GM23248 (cell line): Measurements from ENCODE around the gene DDX11.
"Not testable (repeated sequence)": the region's sequence is repeated elsewhere in the genome, so short reads cannot be mapped to it uniquely, and the experiment has no call there.

Experiments
- EZH2 ChIP-seq: fragments of 200-600 bp; sonication (generic); IDR thresholded peaks from 2 replicates; pipeline ENCODE4 v1.6.1; 2018; ENCODE audit warnings: antibody characterized with exemption, mild to moderate bottlenecking; ENCODE audit not compliant: insufficient read depth, poor library complexity, severe bottlenecking
- EZH2phosphoT487 ChIP-seq: fragments of 200-600 bp; sonication (generic); IDR thresholded peaks from 2 replicates; pipeline ENCODE4 v1.6.1; 2018; ENCODE audit warnings: antibody characterized with exemption, moderate library complexity, mild to moderate bottlenecking, low read depth; ENCODE audit not compliant: insufficient read depth

- TF ChIP-seq EZH2phosphoT487, EZH2: not testable (repeated sequence)
These were observed 36.6 kb downstream of the DDX11 start for GRCh38 chr12:31110263-31110662.
